G401 (cell line): ENCODE data around the gene PLEKHG3. TPM values are rescaled to one million over a fixed set of nuclear protein-coding genes. Genes with fewer than 3 reads are reported as not detected.

Source experiments
- DNase-seq: peaks from one replicate; pipeline ENCODE4 v3.0.0-alpha.2; 2015; ENCODE audit warnings: low spot score
- in situ Hi-C: cut with HindIII; loops from 2 replicates; pipeline ENCODE4 v1.10.0; 2016; ENCODE audit warnings: low sequenced_read_pairs, mixed read lengths
- total RNA-seq: library from RNA; depleted of rRNA; stranded (reverse); fragments of >200 nt; shearing (Covaris generic); gene quantifications from 2 replicates; pipeline ENCODE4 v1.2.3, GENCODE V29; 2014

The PLEKHG3 gene
- total RNA-seq, 1 experiment from 2014 or later = 6.7 TPM

DNA sequence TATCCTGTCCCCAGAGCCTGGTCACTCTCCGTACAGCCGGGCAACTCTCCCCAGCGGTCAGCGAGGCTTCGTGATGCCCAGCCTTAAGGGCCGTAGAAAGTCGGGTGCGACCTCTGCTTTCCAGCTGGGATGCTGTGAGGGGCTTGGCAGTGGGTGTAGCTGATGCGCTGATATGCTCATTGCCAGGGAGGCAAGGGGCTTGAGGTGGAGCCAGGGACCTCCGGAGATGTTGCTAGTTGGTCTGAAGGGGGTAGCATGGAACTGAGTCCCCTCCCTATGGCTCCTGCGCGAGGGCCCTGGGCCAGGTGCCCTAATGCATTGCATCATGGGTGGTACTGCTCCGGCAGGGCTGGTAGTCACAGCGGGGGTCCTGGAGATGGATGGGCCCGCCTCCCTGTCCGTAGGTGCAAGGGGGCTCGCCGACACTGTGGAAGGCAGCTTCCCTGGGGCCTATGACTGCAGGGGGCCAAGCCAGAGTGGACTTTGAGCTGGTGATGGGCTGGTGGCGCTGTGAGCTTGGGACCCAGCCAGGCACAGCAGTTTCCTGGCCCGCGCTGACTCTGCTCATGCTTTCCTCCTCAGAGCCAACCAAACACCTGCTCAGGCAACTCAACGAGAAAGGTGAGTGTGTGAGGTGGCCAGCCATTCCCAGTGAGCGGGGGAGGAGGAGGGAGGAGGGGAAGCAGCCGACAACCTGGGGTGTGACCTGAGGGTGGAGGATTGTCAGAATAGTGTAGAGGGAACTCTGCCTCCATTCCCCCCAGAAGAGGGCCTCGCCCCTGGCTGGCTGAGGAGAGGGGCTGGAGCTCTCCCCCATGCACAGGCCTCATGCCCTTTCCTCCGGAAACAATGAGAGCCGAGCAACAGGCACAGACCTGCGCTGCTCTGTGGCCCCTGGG, 32.3 kb downstream of the PLEKHG3 start:
- in situ Hi-C loops = no loop called here
- peak; percentile 54 for DNase-seq

DNA sequence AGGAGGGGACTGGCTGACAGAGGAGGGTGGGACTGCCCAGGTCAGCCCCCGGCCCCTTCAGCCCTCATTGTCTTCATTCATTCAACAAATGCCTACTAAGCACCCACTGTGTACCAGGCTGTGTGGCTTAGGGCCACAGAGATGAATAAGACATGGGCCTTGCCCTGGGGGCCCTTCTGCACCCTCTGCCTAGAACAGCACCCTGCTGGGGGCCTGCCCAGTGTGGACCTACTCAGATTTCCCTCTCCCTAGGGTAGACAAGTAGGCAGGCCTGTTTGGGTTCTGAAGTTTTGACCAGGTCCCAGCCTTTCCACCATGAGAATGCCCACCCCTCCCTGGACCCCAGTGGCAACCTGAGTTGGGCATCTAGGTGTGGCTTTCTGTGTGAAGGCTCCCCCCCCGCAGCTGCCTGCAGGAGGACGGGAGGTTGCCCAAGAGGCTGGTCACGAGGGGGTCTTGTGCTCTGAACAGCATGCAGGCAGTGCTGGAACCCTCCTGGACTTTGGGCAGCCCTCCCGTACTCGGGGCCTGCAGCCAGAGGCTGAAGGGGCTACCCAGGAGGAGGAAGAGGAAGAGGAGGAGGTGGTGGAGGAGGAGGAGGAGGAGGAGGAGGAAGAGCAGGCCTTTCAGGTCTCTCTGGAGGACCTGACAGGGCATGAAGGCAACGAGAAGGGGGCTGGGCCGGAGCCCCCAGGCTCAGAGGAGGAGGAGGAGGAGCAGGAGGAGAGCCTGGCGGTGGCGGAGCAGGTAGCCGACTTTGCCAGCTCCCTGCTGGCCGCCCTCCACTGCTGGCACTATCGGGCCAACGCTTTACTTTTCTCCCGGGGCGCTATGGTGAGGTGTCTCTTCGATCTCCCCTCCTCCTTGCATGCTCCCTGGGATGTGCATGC, 33.4 kb downstream of the PLEKHG3 start:
- in situ Hi-C loops = no loop called here
- DNase-seq = no peak

DNA sequence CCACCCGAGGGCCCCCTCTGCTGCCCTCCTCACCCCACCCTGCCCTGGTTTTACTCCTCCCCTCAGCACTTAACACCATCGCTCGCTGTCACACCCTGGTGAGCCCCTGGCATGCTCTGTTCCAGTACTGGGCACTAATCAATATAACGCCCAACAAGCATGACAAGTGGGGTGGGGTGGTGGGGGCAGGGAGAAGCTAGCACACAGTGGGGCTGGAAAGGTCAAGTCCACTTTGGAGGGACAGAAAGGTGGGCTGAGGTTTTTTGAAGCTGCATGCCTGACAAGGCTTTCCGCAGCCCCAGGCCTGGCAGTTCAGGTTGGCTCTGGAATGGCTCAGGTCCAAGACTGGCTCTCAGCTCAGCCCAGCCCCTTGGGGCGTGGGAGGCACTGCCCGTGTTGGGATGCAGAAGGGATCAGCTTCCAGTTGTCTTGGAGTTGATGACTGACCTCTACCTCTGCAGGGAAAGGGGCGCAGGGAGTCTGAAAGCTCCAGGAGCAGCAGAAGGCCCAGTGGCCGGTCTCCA, 34.1 kb downstream of the PLEKHG3 start:
- in situ Hi-C loops = no loop called here
- no peak for DNase-seq

DNA sequence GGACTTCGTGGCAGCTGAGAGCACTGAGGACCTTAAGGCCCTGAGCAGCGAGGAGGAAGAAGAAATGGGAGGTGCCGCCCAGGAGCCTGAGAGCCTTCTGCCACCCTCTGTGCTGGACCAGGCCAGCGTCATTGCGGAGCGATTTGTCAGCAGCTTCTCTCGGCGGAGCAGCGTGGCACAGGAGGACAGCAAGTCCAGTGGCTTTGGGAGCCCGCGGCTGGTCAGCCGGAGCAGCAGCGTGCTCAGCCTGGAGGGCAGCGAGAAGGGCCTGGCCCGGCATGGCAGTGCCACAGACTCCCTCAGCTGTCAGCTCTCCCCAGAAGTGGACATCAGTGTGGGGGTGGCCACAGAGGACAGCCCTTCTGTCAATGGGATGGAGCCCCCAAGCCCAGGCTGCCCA, 37.0 kb downstream of the PLEKHG3 start:
- in situ Hi-C loops = no loop called here
- DNase-seq = no peak

DNA sequence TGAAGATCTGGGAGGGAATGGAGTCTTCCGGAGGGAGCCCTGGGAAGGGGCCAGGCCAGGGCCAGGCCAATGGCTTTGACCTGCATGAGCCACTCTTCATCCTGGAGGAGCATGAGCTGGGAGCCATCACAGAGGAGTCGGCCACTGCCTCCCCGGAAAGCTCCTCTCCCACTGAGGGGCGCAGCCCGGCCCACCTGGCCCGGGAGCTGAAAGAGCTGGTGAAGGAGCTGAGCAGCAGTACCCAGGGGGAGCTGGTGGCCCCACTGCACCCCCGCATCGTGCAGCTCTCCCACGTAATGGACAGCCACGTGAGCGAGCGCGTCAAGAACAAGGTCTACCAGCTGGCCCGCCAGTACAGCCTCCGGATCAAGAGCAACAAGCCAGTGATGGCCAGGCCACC, 37.7 kb downstream of the PLEKHG3 start:
- no peak for DNase-seq
- in situ Hi-C loops = no loop called here

DNA sequence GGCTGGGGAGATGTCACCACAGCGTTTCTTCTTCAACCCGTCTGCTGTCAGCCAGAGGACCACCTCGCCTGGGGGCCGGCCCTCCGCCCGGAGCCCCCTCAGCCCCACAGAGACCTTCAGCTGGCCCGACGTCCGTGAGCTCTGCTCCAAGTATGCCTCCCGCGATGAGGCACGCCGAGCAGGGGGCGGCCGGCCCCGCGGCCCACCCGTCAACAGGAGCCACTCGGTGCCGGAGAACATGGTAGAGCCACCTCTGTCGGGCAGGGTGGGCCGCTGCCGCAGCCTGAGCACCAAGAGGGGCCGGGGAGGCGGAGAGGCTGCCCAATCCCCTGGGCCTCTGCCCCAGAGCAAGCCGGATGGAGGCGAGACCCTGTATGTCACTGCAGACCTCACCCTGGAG, 38.8 kb downstream of the PLEKHG3 start:
- in situ Hi-C loops = no loop called here
- no peak for DNase-seq

DNA sequence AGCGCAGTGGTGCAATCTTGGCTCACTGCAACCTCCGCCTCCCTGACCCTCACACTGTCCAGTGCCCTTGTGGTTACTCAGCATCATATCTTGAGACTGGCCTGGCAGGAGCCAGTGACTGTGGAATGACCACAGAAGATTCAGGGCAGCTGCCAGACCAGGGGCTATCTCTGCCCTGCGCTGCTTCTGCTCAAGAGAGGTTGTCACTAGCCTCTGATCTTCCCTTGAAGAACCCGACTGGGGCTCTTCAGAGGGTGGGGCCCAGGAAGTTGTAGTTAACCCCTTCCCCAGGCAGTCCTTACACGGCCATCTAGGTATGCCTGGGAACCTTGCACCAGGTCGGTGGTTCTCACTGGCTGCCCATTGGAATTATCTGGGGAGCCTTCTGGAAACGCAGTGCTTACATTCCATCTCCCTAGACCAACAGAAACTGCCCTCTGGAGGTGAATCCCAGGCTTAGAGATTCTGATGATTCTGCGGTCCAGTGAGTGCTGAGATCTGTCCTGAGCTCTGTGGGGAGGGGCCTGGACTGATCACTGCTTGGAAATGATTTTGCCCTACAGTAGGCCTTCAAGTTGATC, 41.4 kb downstream of the PLEKHG3 start:
- in situ Hi-C loops = no loop called here
- peak; percentile 50 for DNase-seq

DNA sequence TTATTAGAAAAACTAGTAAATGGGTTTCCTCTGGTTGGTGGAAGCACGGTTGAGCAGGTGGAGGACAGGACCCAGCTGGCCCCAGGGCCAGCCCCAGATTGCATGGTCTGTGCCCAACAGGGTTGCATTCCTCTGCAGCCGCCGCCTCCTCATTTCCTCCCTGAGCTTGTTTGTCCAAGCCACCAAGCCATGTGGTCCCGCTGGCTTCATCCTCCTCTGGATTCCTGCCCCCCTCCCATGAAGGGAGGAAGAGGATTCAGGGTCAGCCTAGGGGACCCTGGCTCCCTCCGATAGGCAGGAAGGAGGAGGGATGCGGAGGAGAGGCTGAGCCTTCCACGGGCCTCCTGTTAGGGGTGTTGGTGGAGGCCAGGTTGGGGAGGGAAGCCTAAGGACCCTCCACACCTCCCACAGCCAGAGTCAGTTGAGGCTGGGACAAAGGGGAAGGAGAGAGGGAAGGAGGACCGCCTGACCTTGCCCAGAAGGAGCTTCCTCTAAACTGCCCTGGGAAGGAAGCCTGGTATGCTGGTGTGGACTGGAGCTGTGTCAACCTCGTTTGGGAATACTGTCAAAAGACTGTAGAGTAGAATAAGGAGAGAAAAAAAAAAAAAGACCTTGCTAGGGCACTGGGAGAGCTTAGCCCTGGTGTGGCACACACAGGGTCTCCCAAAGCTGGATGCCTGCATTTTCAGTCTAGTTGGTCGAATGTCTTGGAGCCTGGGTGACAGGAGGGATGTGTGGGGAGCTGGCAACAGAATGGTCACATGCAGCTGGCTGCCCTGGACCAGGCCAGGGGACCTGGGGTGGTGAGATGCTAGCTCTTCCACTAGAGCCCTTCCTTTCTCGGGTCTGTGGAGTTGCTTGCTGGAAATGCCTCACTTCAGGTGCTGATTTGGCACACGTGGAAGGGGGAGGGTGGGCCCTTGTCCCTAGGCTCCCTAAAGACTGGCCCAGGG, 42.4 kb downstream of the PLEKHG3 start:
- DNase-seq = peak; percentile 53
- in situ Hi-C loops = no loop called here

DNA sequence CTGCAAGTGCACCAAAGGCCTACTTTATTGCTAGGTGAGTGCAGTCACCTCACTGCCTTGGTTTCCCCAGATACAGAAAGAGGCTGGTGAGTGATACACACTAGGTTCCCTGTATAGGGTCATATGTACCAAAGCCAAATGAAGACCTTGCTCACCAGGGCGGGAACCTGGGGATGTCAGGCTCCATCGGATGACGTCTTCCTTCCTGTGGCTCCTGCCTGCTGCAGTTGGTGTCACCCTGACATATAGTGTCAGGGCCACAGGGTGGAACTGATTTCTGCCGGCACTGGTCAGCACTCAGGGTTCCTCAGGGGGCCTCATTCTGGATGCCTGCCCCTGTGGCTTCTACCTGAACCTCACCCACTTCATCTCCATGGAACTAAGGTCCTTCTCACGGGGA, 43.1 kb downstream of the PLEKHG3 start:
- no peak for DNase-seq
- in situ Hi-C loops = no loop called here

DNA sequence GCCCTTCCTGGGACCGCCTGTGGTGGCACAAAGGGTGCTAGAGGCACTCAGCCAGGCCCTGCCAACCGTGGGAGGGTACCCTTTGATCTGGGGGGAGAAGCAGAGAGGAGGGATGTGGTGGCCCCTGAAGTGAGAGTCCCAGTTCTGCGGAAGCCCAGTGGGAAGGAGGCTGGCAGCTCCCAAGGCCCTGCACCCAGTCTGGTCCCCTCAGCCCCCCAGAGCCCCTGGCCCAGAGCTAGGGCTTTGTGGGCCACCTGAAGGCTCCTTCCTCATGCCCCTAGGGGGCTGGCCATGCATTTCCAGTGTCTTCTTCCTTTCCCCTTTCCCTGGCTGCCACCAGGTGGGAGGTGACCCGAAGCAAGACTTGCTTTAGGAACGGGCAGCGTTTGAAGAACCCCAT, 44.3 kb downstream of the PLEKHG3 start:
- in situ Hi-C loops = no loop called here
- DNase-seq = no peak

DNA sequence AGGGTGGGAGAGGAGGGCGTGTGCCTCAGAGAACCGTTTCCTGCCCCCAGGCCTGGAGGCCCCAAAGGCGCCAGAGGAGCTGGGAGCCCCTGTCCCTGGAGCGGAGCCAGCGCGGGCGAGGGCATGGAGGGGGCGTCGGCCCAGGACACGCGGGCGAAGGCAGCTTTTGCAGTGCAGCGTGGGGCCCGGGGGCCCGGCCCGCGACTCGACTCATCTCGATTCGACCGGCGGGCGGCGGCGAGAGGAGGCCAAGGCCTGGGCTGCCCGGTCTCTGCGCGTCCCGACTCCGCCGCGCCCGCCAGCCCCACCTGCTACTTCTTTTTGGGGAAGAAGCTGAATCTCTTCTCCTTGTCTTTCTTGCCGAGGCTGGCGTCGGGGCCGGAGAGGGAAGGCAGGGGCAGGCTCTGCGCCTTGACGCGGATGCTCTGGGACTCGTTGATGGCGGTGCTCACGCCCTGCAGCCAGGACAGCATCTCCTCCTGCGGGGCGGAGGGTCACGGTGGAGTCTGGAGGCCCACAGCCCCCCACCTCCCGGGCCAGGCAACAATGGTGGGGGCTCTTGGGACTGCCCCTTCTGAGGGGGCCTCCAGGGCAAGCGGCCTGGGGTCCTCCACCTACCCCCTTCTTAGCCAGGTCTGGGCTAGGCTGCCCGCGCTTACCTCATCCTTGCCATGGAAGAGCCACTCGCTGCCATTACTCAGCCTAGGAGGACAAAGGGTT, 44.9 kb downstream of the PLEKHG3 start:
- in situ Hi-C loops = no loop called here

DNA sequence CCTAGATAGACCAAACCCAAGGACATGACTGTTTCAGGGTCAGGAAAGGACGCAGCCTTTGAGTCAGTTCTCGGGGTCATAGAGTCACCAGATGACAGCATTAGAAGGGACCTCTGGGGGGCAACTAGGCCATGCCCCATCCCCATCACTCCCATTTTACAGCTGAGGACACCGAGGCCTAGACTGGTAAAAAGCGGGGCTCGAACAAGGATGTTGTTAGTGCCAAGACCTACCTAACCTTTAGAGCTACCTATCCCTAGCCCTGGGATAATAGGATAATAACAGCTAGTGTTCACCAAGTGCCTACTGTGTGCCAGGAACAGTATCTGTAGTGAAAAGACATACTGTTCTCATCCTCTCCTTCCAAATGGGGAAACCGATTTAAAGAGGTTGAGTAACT, 48.7 kb downstream of the PLEKHG3 start:
- DNase-seq = no peak
- in situ Hi-C loops = no loop called here

More for the DNA sequence above, 44.9 kb downstream of the PLEKHG3 start:
- no peak for DNase-seq

DNA sequence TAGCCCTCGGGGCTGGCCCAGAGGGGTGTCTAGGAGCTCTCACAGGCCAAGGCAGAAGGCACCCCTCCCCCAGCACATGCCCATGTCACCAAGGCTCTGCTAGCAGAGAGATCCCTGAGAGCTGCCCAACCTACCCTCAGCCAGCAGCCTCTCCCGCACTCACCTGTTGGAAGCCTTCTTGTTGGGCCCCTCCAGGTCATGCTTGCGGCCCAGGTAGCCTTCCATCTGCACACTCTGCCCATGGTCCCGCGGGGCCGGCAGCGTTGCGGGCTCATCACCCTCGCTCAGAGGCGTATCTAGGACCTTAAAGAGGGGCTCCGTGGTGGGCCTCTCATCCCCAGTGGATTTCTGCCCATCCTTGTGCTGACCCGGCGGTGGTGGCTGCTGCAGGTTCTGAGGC, 49.1 kb downstream of the PLEKHG3 start:
- DNase-seq = no peak
- in situ Hi-C loops = no loop called here

DNA sequence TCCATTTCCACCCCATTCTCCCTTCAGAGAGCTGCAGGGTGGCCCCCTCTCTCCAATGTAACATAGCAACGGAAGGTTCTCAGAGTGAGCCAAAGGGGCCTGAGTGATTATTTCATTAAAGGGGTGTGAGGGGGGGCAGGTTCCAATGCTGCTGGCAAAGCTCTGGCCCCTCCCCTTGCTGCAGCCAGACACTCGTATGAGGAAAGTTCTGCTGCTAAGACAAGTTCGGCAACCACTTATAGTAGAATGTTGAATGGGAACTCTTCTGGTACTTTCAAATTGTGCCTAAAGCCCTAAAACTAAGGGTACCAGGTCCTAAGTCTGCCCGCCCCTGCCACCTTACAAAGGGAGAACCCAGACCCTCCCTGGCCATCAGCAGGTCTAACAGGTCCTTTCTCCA, 49.8 kb downstream of the PLEKHG3 start:
- in situ Hi-C loops = no loop called here

DNA sequence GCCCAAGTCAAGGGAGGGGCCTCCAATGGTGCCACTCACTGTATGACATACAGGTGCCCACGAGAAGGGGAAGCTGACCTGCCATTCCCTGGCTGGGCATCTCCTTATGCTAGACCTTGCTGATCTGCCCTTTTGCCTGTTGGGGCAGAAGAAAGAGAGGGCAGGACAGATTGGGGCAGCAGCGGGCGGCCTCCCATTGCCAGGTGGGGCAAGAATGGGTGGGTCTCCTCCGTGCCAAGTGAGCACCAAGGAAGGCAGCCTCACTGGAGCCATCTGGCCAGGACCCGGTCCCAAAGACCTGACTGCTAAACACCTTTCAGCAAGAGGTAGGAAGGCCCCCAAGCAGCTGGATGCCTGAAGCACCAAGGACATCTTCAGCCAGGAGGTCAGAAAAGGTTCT, 50.5 kb downstream of the PLEKHG3 start:
- no peak for DNase-seq
- in situ Hi-C loops = loop anchor here (5.0 kb wide), 1 partner anchor 38 kb away; no protein-coding TSS in a partner anchor

More for the DNA sequence above, 49.8 kb downstream of the PLEKHG3 start:
- DNase-seq = no peak

DNA sequence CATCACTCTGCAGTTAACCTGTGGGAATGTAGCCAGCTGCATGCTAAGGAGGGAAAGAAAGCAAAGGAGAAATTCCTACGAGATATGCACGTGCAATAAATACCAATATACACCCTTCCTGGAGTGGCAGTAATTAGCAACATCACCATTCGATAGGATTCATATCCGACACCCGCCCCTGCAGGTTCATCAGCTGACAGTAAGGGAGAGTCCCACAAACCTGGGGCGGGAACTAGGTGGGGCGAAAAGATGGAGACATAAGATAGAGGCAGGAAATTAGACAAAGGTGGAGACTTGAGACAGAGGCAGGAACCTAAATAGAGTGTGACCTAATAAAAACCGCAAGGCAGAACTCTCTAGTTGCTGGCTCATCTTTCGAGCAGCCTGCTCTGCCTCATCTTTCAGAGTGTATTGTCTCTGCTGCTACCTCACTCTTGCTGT, 51.6 kb downstream of the PLEKHG3 start:
- no peak for DNase-seq
- in situ Hi-C loops = loop anchor here (5.0 kb wide), 1 partner anchor 36 kb away; no protein-coding TSS in a partner anchor

DNA sequence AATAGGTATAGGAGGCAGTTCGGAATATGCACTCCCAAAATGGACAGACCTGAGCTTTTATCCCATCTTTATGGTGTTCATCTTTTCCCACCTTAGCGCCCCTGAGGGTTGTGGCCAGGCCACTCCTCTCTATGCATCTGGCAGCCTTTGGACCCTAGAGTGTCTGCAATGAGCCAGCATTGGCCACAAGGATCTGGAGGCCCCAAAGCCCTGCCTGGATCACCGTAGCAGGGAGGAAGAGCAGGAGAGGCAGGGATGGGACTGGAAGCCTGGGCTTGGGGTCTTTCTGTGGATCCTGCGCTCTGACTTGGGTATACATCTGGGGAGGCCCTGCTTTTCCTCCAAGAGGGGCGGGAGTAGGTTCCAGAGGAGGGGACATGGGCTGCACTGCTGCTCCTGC, 52.5 kb downstream of the PLEKHG3 start:
- in situ Hi-C loops = loop anchor here (5.0 kb wide), 1 partner anchor 36 kb away; no protein-coding TSS in a partner anchor
- no peak for DNase-seq

DNA sequence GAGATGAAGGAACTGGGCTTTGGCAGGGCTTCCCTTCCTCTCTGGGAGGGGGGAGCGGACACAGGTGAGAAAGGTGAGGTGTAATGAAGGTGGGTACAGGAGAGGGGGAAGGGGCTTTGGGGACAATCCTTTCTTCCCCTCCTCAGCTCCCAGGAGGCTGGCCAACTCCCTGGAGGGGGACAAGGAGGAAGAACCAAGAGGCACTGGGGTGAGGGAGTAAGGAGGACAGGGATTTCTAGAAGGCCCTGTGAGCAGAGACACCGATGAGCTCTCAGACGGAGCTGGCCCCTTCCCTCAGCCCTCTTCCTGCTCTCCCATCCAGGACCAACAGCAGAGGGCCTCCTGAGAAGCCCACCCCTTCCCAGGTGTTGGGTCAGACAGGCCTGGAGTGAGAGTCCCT, 53.4 kb downstream of the PLEKHG3 start:
- in situ Hi-C loops = loop anchor here (5.0 kb wide), 1 partner anchor 35 kb away; no protein-coding TSS in a partner anchor
- DNase-seq = no peak
